ENCODE data around the gene SLC6A18. TPM values are rescaled to one million over a fixed set of nuclear protein-coding genes. Genes with fewer than 3 reads are reported as not detected.

The SLC6A18 gene, protein sequence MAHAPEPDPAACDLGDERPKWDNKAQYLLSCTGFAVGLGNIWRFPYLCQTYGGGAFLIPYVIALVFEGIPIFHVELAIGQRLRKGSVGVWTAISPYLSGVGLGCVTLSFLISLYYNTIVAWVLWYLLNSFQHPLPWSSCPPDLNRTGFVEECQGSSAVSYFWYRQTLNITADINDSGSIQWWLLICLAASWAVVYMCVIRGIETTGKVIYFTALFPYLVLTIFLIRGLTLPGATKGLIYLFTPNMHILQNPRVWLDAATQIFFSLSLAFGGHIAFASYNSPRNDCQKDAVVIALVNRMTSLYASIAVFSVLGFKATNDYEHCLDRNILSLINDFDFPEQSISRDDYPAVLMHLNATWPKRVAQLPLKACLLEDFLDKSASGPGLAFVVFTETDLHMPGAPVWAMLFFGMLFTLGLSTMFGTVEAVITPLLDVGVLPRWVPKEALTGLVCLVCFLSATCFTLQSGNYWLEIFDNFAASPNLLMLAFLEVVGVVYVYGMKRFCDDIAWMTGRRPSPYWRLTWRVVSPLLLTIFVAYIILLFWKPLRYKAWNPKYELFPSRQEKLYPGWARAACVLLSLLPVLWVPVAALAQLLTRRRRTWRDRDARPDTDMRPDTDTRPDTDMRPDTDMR
- not detected in 2 replicates for total RNA-seq

DNA sequence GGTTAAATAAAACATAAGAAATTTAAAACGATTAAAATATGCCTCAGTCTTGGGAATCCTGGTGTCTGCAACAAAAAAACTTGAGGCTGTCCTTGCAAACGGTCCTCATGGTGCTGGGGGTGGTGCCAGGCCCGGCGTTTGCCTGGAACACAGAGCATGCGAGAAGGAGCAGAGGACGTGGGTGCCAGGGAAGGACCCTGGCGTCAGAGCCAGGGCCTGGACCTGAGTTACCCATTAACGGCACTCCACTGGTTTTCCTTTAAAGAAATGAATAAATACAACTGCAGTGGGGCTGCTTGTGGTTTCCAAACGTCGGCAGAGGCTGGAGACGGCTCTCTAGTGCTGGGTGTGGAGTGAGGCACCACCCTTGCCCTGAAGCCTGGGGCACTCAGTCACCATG, at the start of gene SLC6A18:
Gene SLC6A18 (plus strand): TSS at position 301 of the 400 bp plus-strand sequence. CDS start 97 bp downstream, at position 398.
- DNase-seq (ENCODE audit: low read depth in 2 of 2) = no peak

GRCh38 chr5:1175801-1176472, 49.2 kb upstream of the SLC6A18 start:
- DNase-seq (ENCODE audit: low read depth in 2 of 2) = no peak

DNA sequence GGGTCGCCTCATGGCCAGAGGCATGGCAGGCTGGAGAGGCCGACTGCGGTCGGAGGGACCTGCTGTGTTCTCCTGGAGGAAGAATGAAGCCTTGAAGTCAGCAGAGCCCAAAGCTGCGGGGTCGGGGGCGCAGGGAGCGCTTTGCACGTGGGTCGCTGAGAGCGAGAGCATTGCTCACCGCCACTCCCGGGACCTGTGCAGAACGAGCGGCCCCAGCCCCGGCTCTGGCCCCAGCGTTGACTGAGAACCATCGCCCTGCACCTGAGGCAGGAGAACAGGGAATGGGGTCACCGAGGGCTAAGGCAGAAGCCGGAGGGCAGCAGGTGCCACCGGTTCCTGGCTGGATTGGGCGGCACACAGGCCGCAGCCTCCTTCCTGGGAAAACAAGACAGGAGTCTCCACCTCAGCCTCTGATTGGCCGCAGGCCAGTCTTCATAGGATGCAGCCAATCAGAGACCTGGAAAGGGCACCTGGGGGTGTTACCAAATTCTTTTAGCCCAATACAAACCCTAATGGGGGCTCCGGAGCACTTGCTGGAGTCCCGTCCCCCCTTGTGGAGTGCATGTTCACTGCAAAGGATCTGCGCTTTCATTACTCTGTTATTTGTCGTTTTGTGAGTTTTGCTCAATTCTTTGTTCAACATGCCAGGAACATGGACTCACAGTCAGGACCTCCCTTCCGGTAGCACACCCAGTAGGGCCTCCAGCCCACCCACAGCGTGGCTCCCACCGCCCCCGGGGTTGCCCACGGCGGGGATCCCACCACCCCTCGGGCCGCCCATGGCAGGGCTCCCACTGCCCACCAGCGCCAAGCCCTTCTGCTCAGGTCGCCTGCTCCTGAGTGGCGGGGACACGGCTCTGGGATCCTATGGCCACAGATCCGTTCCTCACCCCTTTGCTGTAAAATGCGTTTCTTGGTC, 48.4 kb upstream of the SLC6A18 start:
- peak in 1 of 2 donors; percentile 25 for DNase-seq (ENCODE audit: low read depth in 2 of 2)

DNA sequence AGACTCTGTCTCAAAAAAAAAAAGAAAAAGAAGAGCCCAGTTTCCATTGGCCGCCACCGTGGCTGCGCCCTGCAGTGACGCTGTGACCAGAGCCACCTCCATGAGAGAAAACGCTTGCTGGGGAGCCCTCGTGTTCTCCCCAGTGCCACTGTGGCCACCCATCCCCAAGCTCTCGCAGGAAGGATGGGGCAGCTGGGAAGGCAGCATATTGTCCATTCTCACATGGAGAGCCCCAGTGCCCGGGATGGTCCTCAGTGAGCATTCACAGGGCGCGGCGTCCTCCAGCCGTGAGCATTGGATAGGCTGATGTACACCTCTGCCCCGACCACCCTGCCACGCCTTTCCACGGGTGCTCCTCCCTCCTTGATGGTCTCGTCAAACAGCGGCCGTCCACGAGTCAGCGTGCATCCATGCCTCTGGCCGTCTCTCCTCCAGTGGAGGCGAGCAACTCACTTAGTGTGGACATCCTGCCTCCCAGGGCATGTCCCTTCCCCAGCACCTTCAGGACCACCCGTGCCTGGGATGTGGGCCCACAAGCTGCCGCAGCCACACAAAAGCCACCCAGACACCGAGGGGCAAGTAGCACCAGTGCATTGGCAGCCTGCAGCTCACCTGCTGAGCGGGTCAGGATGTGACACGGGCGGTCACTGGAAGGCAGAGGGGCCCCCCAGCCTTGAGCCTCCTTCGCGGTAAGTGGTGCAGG, 47.2 kb upstream of the SLC6A18 start:
- no peak for DNase-seq (ENCODE audit: low read depth in 2 of 2)

- DNase-seq (ENCODE audit: low read depth in 2 of 2) = peak in 1 of 2 donors; percentile 19
Observed at GRCh38 chr5:1178529-1179382, 46.4 kb upstream of the SLC6A18 start.

DNA sequence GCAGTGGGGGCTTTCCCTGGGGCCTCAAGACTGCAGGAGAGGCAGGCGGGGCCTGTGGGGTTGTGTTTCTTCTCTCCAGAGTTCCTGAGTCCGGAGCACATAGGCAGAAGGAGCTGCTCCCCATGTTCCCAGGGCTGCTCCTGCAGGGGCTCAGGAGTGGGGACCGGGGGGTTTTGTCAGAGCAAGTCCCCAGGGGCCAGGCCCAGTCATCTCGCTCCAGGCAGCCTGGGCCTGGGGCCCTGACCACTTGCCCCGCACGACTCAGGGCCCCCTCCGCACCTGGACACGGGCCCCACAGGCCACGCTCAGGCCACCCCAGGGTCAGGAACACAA, 45.8 kb upstream of the SLC6A18 start:
- DNase-seq (ENCODE audit: low read depth in 2 of 2) = no peak

DNA sequence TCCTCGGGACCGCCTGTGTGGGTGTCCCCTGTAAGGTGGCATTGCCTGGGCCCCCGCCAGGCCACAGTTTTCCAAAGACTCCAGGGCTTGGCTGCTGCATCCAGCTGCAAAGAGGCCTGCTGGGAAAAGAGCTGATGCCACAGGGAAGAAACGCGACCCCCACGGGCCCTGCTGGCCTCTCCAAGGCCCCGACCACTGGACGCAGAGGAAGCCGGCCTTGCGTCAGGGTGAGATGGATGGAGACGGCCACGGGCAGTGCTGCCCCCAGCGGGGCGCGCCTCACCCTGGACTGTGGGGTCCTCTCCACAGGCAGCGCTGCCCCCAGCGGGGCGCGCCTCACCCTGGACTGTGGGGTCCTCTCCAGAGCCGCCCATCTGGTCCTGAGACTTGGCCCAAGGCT, 45.1 kb upstream of the SLC6A18 start:
- DNase-seq (ENCODE audit: low read depth in 2 of 2) = no peak

- no peak for DNase-seq (ENCODE audit: low read depth in 2 of 2)
Observed at GRCh38 chr5:1180841-1181271, 44.3 kb upstream of the SLC6A18 start.

DNA sequence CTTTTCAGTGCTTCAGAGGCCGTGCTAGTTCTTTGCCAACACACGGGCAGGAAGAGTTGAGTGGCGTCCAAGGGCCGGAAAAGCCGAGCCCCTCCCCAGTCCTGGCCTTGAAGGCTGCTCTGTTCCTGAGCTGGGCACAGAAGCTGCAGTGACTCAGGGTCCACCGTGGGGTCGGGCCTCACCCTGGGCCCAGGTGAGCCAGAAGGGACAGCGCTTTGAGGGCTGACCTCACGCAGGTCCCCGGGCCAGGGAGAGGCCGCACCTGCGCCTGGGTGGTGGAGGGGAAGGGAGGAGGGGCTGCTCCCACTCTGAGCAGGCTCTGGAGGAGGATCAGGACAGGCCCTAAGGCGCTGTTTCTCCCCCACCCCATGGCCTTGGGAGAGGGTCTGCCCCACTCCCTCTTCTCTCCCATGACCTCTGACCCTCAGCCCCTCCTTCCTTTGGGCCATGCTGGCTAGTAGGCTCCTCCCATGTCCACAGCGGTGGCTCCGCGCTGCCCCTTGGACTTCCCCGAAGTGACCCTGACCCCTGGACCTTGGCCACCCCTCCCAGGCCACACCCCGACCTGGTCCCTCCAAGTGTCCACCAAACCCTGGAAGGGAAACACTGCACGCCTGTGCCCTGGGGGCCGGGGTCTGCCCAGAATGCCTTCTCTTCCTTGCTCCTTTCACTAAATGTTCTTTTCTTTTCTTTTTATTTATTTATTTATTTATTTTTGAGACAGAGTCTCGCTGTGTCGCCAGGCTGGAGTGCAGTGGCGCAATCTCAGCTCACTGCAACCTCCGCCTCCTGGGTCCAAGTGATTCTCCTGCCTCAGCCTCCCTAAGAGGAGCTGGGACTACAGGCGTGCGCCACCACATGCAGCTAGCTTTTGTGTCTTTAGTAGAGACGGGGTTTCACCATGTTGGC, 43.5 kb upstream of the SLC6A18 start:
- DNase-seq (ENCODE audit: low read depth in 2 of 2) = no peak

DNA sequence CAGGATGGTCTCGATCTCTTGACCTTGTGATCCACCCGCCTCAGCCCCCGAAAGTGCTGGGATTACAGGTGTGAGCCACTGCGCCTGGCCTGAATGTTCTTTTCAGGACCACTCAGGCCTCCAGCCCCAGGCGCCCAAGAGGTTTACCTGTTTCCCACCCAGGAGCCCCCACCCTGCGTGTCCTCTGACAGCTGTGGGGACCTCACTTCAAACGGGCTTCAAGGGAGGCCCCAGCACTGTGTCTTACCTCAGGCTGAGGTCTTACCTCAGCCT, 42.9 kb upstream of the SLC6A18 start:
- DNase-seq (ENCODE audit: low read depth in 2 of 2) = no peak

GRCh38 chr5:1182633-1183423, 42.4 kb upstream of the SLC6A18 start:
- no peak for DNase-seq (ENCODE audit: low read depth in 2 of 2)

GRCh38 chr5:1183424-1184162, 41.6 kb upstream of the SLC6A18 start:
- DNase-seq (ENCODE audit: low read depth in 2 of 2) = no peak

DNA sequence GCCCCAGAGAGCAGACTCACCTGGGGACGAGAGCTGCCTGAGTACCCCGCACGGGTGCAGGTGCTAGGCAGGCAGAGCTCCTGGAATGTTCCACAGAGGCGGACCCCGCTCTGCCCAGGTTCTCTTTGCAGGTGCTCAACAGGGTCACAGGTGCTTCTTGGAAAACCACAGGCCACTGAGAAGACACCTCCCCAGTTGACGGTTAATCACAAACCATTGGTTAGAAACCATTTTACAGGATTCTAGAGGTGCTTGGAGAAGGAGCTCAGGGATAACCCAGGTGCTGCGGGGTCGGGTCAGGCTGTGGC, 41.1 kb upstream of the SLC6A18 start:
- no peak for DNase-seq (ENCODE audit: low read depth in 2 of 2)

DNA sequence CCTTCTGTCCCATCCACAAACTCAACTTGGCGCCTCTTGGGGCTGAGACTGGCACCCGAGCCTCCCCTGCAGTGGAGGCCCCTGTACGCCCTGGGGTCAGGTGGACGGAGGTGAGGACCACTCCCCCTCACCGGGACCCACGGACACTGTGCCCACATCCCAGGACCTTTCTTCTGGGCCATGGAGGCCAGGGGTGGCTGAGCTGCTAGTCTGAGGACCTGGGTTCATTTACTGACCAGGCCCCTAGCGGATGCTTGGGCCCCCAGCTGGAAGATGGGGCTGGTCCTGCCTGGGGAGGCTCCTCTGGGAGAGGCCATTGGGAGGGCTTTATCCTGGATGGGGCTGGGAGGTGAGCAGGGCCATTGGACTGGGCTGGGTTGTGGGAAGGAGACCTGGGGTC, 40.7 kb upstream of the SLC6A18 start:
- DNase-seq (ENCODE audit: low read depth in 2 of 2) = no peak

- no peak for DNase-seq (ENCODE audit: low read depth in 2 of 2)
Observed at GRCh38 chr5:1185038-1185627, 40.0 kb upstream of the SLC6A18 start.

GRCh38 chr5:1185629-1186350, 39.4 kb upstream of the SLC6A18 start:
- DNase-seq (ENCODE audit: low read depth in 2 of 2) = peak in 1 of 2 donors; percentile 70
